Measurements from ENCODE around the gene CYTH3. TPM values are rescaled to one million over a fixed set of nuclear protein-coding genes. Genes with fewer than 3 reads are reported as not detected.

Gene CYTH3
- total and polyA plus RNA-seq, 2 of the 13 experiments (the other 11 are each of a cell fraction or from before 2014, with no cell fraction given) = 3.1 to 3.8 TPM

GRCh38 chr7:6238309-6238925, 34.0 kb downstream of the CYTH3 start (continued):
- peak; percentile 100 for TF ChIP-seq RERE (CRISPR knock-in tag; IDR thresholded peaks at IDR 0.05; ENCODE audit: low read depth)
- no peak for TF ChIP-seq ZNF20 (CRISPR knock-in tag; IDR thresholded peaks at IDR 0.05)
- TF ChIP-seq ZNF850 (CRISPR knock-in tag; conservative IDR thresholded peaks at IDR 0.05) = no peak
- no peak for TF ChIP-seq ZBTB21 (CRISPR knock-in tag; IDR thresholded peaks at IDR 0.05)
- peak; percentile 48; the same call in 1 of the 2 replicates for TF ChIP-seq SOX13 (IDR thresholded peaks at IDR 0.05)
- TF ChIP-seq SOX13 (CRISPR knock-in tag; conservative IDR thresholded peaks at IDR 0.05 in 1 of 2, IDR thresholded peaks at IDR 0.05 in 1 of 2) = peak in 1 of 2 experiments; percentile 89; a peak in 2 of 4 replicates
- TF ChIP-seq ZBTB20 (CRISPR knock-in tag; IDR thresholded peaks at IDR 0.05; ENCODE audit: borderline replicate concordance, low read depth) = no peak
- no peak for TF ChIP-seq MXD3 (CRISPR knock-in tag; IDR thresholded peaks at IDR 0.05)
- no peak for TF ChIP-seq AKNA (CRISPR knock-in tag; IDR thresholded peaks at IDR 0.05; ENCODE audit: borderline replicate concordance)
- no peak for TF ChIP-seq NR3C1 (CRISPR knock-in tag; IDR thresholded peaks at IDR 0.05)
- TF ChIP-seq KAT2B (IDR thresholded peaks at IDR 0.05; ENCODE audit: borderline replicate concordance, low read depth, low read length) = no peak
- no peak for TF ChIP-seq ZNF879 (CRISPR knock-in tag; IDR thresholded peaks at IDR 0.05)
- TF ChIP-seq CBFB (CRISPR knock-in tag; IDR thresholded peaks at IDR 0.05) = no peak
- no peak for TF ChIP-seq SPEN (CRISPR knock-in tag; IDR thresholded peaks at IDR 0.05; ENCODE audit: low read depth)
- no peak for TF ChIP-seq ZC3H13 (CRISPR knock-in tag; IDR thresholded peaks at IDR 0.05)
- no peak for TF ChIP-seq ZNF282 (IDR thresholded peaks at IDR 0.05; ENCODE audit: partially characterized antibody)
- TF ChIP-seq CC2D1A (CRISPR knock-in tag; IDR thresholded peaks at IDR 0.05) = no peak
- TF ChIP-seq SATB2 (CRISPR knock-in tag; IDR thresholded peaks at IDR 0.05) = no peak
- TF ChIP-seq ATF3 (CRISPR knock-in tag; IDR thresholded peaks at IDR 0.05) = no peak
- TF ChIP-seq MATR3 (CRISPR knock-in tag; IDR thresholded peaks at IDR 0.05) = no peak
- no peak for TF ChIP-seq ZKSCAN5 (CRISPR knock-in tag; IDR thresholded peaks at IDR 0.05)
